Astrocyte (in vitro differentiated cells and primary cell): ENCODE data around the gene LSMEM2. TPM values are rescaled to one million over a fixed set of nuclear protein-coding genes. Genes with fewer than 3 reads are reported as not detected.
A peak's percentile ranks its signal among the peaks of the same experiment; 100 is the strongest.

Experiments used
- DNase-seq: peaks from one replicate; pipeline ENCODE4 v3.0.0-alpha.2; 2010; ENCODE audit warnings: low read depth
- FAIRE-seq: peaks from 2 replicates; lab custom pipeline; 2011; peaks lifted over from hg19 to GRCh38; lab: Jason Lieb, UNC
- H2AFZ ChIP-seq: 2 replicates; pipeline ENCODE4 v1.6.0; 2012; ENCODE audit warnings: low read depth, low read length, inconsistent platforms
- H3K27ac ChIP-seq: 2 replicates; pipeline ENCODE4 v1.5.1; 2011; ENCODE audit warnings: low read depth, low read length, inconsistent platforms
- H3K27me3 ChIP-seq: 2 replicates; pipeline ENCODE4 v1.6.0; 2011; ENCODE audit warnings: low read length, inconsistent platforms; ENCODE audit not compliant: insufficient read depth
- H3K36me3 ChIP-seq: 2 replicates; pipeline ENCODE4 v1.5.1; 2011; ENCODE audit warnings: low read length, inconsistent platforms; ENCODE audit not compliant: insufficient read depth
- H3K4me1 ChIP-seq: 2 replicates; pipeline ENCODE4 v1.5.1; 2011; ENCODE audit warnings: low read length, inconsistent platforms; ENCODE audit not compliant: insufficient read depth
- H3K4me2 ChIP-seq: 2 replicates; pipeline ENCODE4 v1.6.0; 2012; ENCODE audit warnings: low read length, inconsistent platforms
- H3K4me3 ChIP-seq: 2 replicates; pipeline ENCODE4 v1.5.1; 2011; ENCODE audit warnings: low read depth, mild to moderate bottlenecking, low read length, inconsistent platforms; ENCODE audit not compliant: insufficient read depth
- H3K79me2 ChIP-seq: 2 replicates; pipeline ENCODE4 v1.6.0; 2012; ENCODE audit warnings: mild to moderate bottlenecking, low read length, inconsistent platforms; ENCODE audit not compliant: insufficient read depth
- H3K9ac ChIP-seq: 2 replicates; pipeline ENCODE4 v1.6.0; 2012; ENCODE audit warnings: mild to moderate bottlenecking, low read length, inconsistent platforms
- H3K9me3 ChIP-seq: 2 replicates; pipeline ENCODE4 v1.5.1; 2012; ENCODE audit warnings: low read depth, mild to moderate bottlenecking, low read length, inconsistent platforms; ENCODE audit not compliant: insufficient read depth
- H4K20me1 ChIP-seq: 2 replicates; pipeline ENCODE4 v1.6.0; 2012; ENCODE audit warnings: low read length, inconsistent platforms; ENCODE audit not compliant: insufficient read depth
- H3K27ac Mint-ChIP-seq: one replicate; pipeline ENCODE4 v1.8.0; 2021; ENCODE audit warnings: mild to moderate bottlenecking, mixed read lengths; ENCODE audit not compliant: unreplicated experiment
- H3K27me3 Mint-ChIP-seq: one replicate; pipeline ENCODE4 v1.8.0; 2021; ENCODE audit warnings: low read depth, mixed read lengths; ENCODE audit not compliant: unreplicated experiment
- H3K36me3 Mint-ChIP-seq: one replicate; pipeline ENCODE4 v1.8.0; 2021; ENCODE audit warnings: low read depth, mixed read lengths; ENCODE audit not compliant: unreplicated experiment
- H3K4me1 Mint-ChIP-seq: one replicate; pipeline ENCODE4 v1.8.0; 2021; ENCODE audit warnings: low read depth, mixed read lengths; ENCODE audit not compliant: unreplicated experiment
- H3K4me3 Mint-ChIP-seq: one replicate; pipeline ENCODE4 v1.8.0; 2021; ENCODE audit warnings: mild to moderate bottlenecking, moderate library complexity, mixed read lengths; ENCODE audit not compliant: unreplicated experiment
- H3K9me3 Mint-ChIP-seq: one replicate; pipeline ENCODE4 v1.8.0; 2021; ENCODE audit warnings: mild to moderate bottlenecking, mixed read lengths; ENCODE audit not compliant: unreplicated experiment
- EZH2 ChIP-seq: IDR thresholded peaks from 2 replicates; pipeline ENCODE4 v1.6.1; 2012; ENCODE audit warnings: mild to moderate bottlenecking, low read length, inconsistent platforms; ENCODE audit not compliant: insufficient read depth
- total RNA-seq: library from RNA; stranded (reverse); gene quantifications from 2 replicates; pipeline ENCODE4 v1.2.1, GENCODE V29; 2021
- TF ChIP-seq, protein P1 (sequence below): IDR thresholded peaks from 2 replicates; pipeline ENCODE4 v1.5.1; 2011; ENCODE audit warnings: low read depth, mild to moderate bottlenecking, inconsistent platforms, low read length, moderate library complexity; ENCODE audit not compliant: insufficient read depth

Gene LSMEM2
- total RNA-seq, 1 donor from 2014 or later: 0.30 TPM

DNA sequence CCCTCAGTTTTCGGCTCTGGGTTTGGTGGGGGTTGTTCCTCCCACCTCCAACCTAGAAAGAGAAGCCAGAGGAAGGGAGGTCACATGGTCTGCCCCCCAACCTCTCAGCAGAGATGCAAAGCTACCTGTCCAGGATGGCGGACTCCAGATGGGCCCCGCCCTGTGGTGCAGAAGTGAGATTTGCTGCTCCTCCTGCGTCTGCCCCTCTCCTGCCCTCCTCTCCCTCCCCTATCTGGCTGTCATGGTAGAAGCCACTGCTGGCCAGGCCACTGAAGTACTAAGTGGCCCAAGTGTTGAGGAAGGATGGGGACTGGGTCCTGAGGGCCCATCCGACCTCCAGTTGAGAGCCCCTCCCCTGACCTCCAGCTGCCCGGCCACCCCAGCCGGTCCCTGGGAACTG is 12.1 kb upstream of the LSMEM2 start:
- H3K4me2 ChIP-seq: peak overlapping the region; percentile 78
- H3K36me3 Mint-ChIP-seq: no peaks in the 10 kb centered on the region
- peaks cover 42% of the 10 kb centered on the region for H3K4me1 ChIP-seq
- TF ChIP-seq, protein P1, sequence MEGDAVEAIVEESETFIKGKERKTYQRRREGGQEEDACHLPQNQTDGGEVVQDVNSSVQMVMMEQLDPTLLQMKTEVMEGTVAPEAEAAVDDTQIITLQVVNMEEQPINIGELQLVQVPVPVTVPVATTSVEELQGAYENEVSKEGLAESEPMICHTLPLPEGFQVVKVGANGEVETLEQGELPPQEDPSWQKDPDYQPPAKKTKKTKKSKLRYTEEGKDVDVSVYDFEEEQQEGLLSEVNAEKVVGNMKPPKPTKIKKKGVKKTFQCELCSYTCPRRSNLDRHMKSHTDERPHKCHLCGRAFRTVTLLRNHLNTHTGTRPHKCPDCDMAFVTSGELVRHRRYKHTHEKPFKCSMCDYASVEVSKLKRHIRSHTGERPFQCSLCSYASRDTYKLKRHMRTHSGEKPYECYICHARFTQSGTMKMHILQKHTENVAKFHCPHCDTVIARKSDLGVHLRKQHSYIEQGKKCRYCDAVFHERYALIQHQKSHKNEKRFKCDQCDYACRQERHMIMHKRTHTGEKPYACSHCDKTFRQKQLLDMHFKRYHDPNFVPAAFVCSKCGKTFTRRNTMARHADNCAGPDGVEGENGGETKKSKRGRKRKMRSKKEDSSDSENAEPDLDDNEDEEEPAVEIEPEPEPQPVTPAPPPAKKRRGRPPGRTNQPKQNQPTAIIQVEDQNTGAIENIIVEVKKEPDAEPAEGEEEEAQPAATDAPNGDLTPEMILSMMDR: no peak
- TF ChIP-seq EZH2: no peak
- no peaks in the 10 kb centered on the region for H3K9me3 Mint-ChIP-seq
- no peaks in the 10 kb centered on the region for H3K36me3 ChIP-seq
- no peaks in the 10 kb centered on the region for H4K20me1 ChIP-seq
- peak overlapping the region; percentile 55 for H3K9ac ChIP-seq
- no peak overlapping the region for H3K27ac Mint-ChIP-seq
- H3K27me3 Mint-ChIP-seq: peaks cover 3% of the 10 kb centered on the region
- H3K4me1 Mint-ChIP-seq: peaks cover 31% of the 10 kb centered on the region
- DNase-seq (no peak), FAIRE-seq (no peak)
- H3K4me3 Mint-ChIP-seq: no peak overlapping the region
- H3K4me3 ChIP-seq: no peak overlapping the region
- no peaks in the 10 kb centered on the region for H3K79me2 ChIP-seq
- H3K27me3 ChIP-seq: no peaks in the 10 kb centered on the region
- no peak overlapping the region for H3K27ac ChIP-seq
- H2AFZ ChIP-seq: no peak overlapping the region
- H3K9me3 ChIP-seq: no peaks in the 10 kb centered on the region

DNA sequence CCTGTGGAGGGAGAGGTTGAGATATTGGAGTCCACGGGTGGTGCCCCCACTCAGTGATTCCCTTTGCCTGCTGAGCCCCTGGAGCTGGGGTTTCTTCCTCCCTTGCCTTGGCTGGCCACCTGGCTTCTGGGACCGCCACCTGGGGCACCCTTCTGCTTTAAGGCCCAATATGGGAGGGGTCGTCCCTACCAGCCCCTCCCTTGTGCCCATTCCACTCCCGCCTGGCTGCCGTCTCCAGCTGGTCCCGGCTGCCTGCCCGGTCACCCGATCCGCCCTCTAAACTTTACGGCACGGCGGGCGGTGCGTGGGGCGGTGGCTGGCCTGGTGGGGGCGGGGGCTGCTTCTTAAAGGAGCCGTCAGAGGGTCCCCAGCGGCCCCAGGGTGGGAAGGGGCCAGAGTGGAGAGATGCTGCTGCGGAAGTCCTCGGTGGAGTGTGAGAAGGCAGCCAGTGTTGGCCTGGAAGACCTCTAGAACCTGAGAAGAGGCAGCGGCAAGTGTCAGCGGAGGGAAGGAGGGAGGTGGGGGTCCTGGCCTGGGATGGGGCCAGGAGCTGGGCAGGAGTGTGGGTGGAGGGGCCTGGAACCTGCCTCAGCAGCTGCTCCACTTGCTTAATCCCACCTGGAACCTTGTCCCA is 11.5 kb upstream of the LSMEM2 start:
- Histone ChIP-seq H3K4me1 (peaks cover 42% of the 10 kb centered on the region), H3K9ac (peak overlapping the region; percentile 55), H3K27ac (no peak overlapping the region)

More for the DNA sequence above, 11.5 kb upstream of the LSMEM2 start:
- Mint-ChIP-seq H3K9me3 (no peaks in the 10 kb centered on the region), H3K36me3 (no peaks in the 10 kb centered on the region), H3K4me3 (no peak overlapping the region), H3K27me3 (peaks cover 3% of the 10 kb centered on the region), H3K4me1 (peaks cover 31% of the 10 kb centered on the region), H3K27ac (no peak overlapping the region)
- Histone ChIP-seq H3K36me3 (no peaks in the 10 kb centered on the region), H3K4me3 (no peak overlapping the region), H3K4me2 (peak overlapping the region; percentile 78), H3K27me3 (no peaks in the 10 kb centered on the region), H2AFZ (no peak overlapping the region), H3K9me3 (no peaks in the 10 kb centered on the region), H4K20me1 (no peaks in the 10 kb centered on the region), H3K79me2 (no peaks in the 10 kb centered on the region)
- FAIRE-seq: no peak
- TF ChIP-seq, protein P1: no peak
- no peak for TF ChIP-seq EZH2
- DNase-seq: no peak
